Nephron (organoid): ENCODE measurements around the gene CATSPER2.
"Not testable (repeated sequence)": the region's sequence is repeated elsewhere in the genome, so short reads cannot be mapped to it uniquely, and the experiment has no call there.

Experiments used
- H3K27ac Mint-ChIP-seq, 3 experiments: 2 replicates each; pipeline ENCODE4 v1.8.0; 2020; ENCODE audit warnings: mixed read lengths in 3 of 3, mild to moderate bottlenecking in 2 of 3, moderate library complexity in 1 of 3
- H3K27me3 Mint-ChIP-seq: 2 replicates; pipeline ENCODE4 v1.8.0; 2021; ENCODE audit warnings: low read depth, mild to moderate bottlenecking, moderate library complexity, mixed read lengths
- H3K36me3 Mint-ChIP-seq: 2 replicates; pipeline ENCODE4 v1.8.0; 2020; ENCODE audit warnings: low read depth, mixed read lengths
- H3K4me1 Mint-ChIP-seq: 2 replicates; pipeline ENCODE4 v1.8.0; 2020; ENCODE audit warnings: mixed read lengths
- H3K4me3 Mint-ChIP-seq, 3 experiments: 2 replicates each; pipeline ENCODE4 v1.8.0; 2020; ENCODE audit warnings: mild to moderate bottlenecking in 3 of 3, mixed read lengths in 3 of 3, moderate library complexity in 2 of 3
- H3K9me3 Mint-ChIP-seq: 2 replicates; pipeline ENCODE4 v1.8.0; 2020; ENCODE audit warnings: mixed read lengths
- TF ChIP-seq, protein P1 (sequence below), 3 experiments: fragments of 200-600 bp; sonication (generic); IDR thresholded peaks; one replicate each; pipeline ENCODE4 v1.5.0; 2021; ENCODE audit warnings: antibody characterized with exemption in 3 of 3; ENCODE audit not compliant: unreplicated experiment in 3 of 3

The CATSPER2 gene

DNA sequence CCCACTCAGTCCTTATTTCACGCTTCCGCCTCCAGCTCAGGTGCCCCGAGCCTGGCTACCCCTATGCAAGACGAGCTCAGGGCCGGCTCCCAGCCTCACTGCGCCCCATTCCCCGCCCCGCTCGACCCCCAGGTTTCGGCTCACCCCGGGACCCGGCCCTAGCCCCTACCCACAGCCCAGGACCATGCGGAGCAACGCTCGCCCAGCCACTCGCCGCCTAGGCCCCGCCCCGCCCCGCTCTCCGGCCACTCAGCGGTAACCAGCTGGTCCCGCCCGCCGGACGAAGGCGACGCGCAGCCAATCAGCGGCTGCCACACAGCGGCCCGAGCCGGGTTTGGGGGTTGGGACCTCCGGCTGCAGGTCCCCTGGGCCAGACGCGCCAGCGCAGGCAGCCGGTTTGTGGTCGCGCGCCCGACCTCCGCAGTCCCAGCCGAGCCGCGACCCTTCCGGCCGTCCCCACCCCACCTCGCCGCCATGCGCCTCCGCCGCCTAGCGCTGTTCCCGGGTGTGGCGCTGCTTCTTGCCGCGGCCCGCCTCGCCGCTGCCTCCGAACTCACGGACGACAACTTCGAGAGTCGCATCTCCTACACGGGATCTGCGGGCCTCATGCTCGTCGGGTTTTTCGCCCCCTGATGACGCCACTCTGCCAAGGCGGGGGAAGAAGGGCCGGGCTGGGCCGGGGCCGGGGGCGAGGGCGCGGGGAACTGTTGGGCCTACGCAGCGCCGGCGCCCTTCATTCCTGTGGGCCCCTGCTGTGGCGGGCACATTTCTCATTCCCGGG is at the start of gene CATSPER2:
Gene CATSPER2 (minus strand): TSS at position 196 of the 781 bp plus-strand sequence. CDS start 783 bp downstream, outside the sequence.
- Mint-ChIP-seq H3K27ac (no peak within 1 kb of the TSS), H3K4me1 (no peaks in the 10 kb centered on the region), H3K27me3 (no peaks in the 10 kb centered on the region), H3K9me3 (peaks cover 2% of the 10 kb centered on the region), H3K36me3 (peaks cover 26% of the 10 kb centered on the region), H3K4me3 (no peak within 1 kb of the TSS)
- TF ChIP-seq, protein P1, sequence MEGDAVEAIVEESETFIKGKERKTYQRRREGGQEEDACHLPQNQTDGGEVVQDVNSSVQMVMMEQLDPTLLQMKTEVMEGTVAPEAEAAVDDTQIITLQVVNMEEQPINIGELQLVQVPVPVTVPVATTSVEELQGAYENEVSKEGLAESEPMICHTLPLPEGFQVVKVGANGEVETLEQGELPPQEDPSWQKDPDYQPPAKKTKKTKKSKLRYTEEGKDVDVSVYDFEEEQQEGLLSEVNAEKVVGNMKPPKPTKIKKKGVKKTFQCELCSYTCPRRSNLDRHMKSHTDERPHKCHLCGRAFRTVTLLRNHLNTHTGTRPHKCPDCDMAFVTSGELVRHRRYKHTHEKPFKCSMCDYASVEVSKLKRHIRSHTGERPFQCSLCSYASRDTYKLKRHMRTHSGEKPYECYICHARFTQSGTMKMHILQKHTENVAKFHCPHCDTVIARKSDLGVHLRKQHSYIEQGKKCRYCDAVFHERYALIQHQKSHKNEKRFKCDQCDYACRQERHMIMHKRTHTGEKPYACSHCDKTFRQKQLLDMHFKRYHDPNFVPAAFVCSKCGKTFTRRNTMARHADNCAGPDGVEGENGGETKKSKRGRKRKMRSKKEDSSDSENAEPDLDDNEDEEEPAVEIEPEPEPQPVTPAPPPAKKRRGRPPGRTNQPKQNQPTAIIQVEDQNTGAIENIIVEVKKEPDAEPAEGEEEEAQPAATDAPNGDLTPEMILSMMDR (IDR thresholded peaks at IDR 0.05; ENCODE audit: unreplicated experiment in 3 of 3), result no peak

GRCh38 chr15:43693148-43694022 is 44.7 kb upstream of the CATSPER2 start, which contains the start of gene CKMT1A:
CKMT1A (plus strand) TSS chr15:43693859; CDS start chr15:43694051, 192 bp downstream.
- H3K4me3 Mint-ChIP-seq, H3K36me3 Mint-ChIP-seq, H3K9me3 Mint-ChIP-seq, H3K27me3 Mint-ChIP-seq, H3K27ac Mint-ChIP-seq, H3K4me1 Mint-ChIP-seq: not testable (repeated sequence)

DNA sequence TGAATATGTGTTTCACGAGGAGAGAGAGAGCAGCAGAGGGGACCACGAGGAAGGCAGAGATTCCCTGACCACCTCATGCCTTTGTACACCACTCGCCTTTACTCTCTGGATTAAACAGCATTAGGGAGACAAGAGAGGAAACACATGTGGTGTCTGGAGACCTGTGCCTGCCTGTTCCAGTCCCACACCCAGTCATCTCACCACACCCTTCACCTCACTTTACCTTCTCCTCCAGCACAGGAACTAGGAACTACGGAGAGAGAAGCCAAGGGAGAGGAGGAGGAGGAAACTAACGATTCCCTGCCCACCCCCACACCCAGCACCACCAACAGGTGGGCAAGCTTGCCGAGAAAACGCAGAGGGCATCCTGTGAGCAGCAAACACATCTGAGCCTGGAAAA is 44.0 kb upstream of the CATSPER2 start:
- H3K36me3 Mint-ChIP-seq, H3K9me3 Mint-ChIP-seq, H3K27ac Mint-ChIP-seq, H3K4me3 Mint-ChIP-seq, H3K27me3 Mint-ChIP-seq, H3K4me1 Mint-ChIP-seq: not testable (repeated sequence)

- not testable (repeated sequence) for H3K4me1 Mint-ChIP-seq, H3K9me3 Mint-ChIP-seq, H3K27ac Mint-ChIP-seq, H3K36me3 Mint-ChIP-seq, H3K4me3 Mint-ChIP-seq, H3K27me3 Mint-ChIP-seq
Observed at GRCh38 chr15:43689604-43690301, 41.1 kb upstream of the CATSPER2 start.

GRCh38 chr15:43674175-43674574 is 25.5 kb upstream of the CATSPER2 start:
- H3K27me3 Mint-ChIP-seq, H3K27ac Mint-ChIP-seq, H3K4me1 Mint-ChIP-seq, H3K9me3 Mint-ChIP-seq, H3K36me3 Mint-ChIP-seq, H3K4me3 Mint-ChIP-seq: not testable (repeated sequence)

- H3K27ac Mint-ChIP-seq, H3K27me3 Mint-ChIP-seq, H3K4me3 Mint-ChIP-seq, H3K4me1 Mint-ChIP-seq, H3K9me3 Mint-ChIP-seq, H3K36me3 Mint-ChIP-seq: not testable (repeated sequence)
Observed at GRCh38 chr15:43666177-43666576, 17.5 kb upstream of the CATSPER2 start.

- not testable (repeated sequence) for H3K9me3 Mint-ChIP-seq, H3K36me3 Mint-ChIP-seq, H3K4me3 Mint-ChIP-seq, H3K27me3 Mint-ChIP-seq, H3K4me1 Mint-ChIP-seq, H3K27ac Mint-ChIP-seq
Observed at GRCh38 chr15:43663333-43663732, 14.7 kb upstream of the CATSPER2 start.

DNA sequence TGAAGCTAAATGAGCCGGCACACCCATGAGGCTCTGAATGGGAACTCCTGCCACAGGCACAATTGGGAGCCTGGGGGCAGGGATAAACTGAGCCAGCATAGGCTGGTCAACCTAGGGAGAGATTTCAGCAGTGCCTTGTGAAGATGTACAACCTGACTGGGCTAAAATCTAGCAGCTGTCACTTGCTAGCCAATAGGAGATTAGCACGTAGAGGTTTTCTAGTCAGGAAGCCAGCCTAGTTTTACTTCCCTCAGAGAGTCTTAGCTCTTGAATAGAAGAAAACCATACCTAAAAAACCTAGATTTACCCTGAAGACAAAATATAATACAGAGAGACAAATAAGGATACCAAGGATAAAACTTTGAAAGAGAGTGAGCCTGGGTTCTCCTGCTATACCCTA is 13.6 kb upstream of the CATSPER2 start:
- not testable (repeated sequence) for H3K27ac Mint-ChIP-seq, H3K4me1 Mint-ChIP-seq, H3K36me3 Mint-ChIP-seq, H3K9me3 Mint-ChIP-seq, H3K27me3 Mint-ChIP-seq, H3K4me3 Mint-ChIP-seq

GRCh38 chr15:43659727-43660126 is 11.1 kb upstream of the CATSPER2 start:
- not testable (repeated sequence) for H3K4me3 Mint-ChIP-seq, H3K27me3 Mint-ChIP-seq, H3K4me1 Mint-ChIP-seq, H3K36me3 Mint-ChIP-seq, H3K27ac Mint-ChIP-seq, H3K9me3 Mint-ChIP-seq

DNA sequence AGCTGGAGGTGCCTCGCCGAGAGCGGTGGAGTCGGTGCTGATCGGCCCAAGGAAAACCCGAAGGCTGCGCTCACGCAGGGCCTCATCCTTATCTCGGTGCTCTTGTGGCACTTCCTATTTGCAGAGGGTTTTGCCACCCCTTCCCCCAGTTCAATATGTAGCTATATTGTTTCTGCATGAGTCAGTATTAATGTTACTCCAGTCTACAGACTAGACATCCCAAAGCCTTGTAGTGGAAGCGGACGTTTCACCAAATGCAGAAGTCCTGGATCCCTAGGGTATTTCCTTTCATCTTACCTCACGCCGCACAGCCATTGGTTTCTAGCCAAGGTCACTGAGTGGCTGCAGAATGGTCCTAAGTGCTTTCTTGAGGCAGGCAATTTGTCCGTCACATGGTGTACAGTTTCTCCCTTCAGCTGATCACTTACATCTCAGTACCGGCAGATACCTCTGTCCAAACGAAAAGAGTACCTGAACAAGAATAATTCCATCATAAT is 834 bp upstream of the CATSPER2 start:
- H3K27me3 Mint-ChIP-seq, H3K9me3 Mint-ChIP-seq, H3K4me1 Mint-ChIP-seq, H3K4me3 Mint-ChIP-seq, H3K27ac Mint-ChIP-seq: not testable (repeated sequence)
- H3K36me3 Mint-ChIP-seq, result peaks cover 26% of the 10 kb centered on the region

- not testable (repeated sequence) for H3K27ac Mint-ChIP-seq, H3K9me3 Mint-ChIP-seq, H3K4me3 Mint-ChIP-seq, H3K27me3 Mint-ChIP-seq, H3K36me3 Mint-ChIP-seq, H3K4me1 Mint-ChIP-seq
Observed at GRCh38 chr15:43638464-43639204, 10.0 kb downstream of the CATSPER2 start.

- H3K4me1 Mint-ChIP-seq, H3K27ac Mint-ChIP-seq, H3K36me3 Mint-ChIP-seq, H3K9me3 Mint-ChIP-seq, H3K4me3 Mint-ChIP-seq: not testable (repeated sequence)
- peaks cover 17% of the 10 kb centered on the region for H3K27me3 Mint-ChIP-seq
Observed at GRCh38 chr15:43626937-43627336, 21.7 kb downstream of the CATSPER2 start.
